GM19328 (cell line): ENCODE data around the gene APLNR.

Experiments used
- ATAC-seq: cut with Tn5 transposase; IDR thresholded peaks from one replicate; pipeline ENCODE4 v1.9.1; 2021; ENCODE audit warnings: mild to moderate bottlenecking, moderate library complexity; ENCODE audit not compliant: unreplicated experiment

Gene APLNR

GRCh38 chr11:57219021-57219627 is 17.9 kb downstream of the APLNR start:
- ATAC-seq, result no peak

DNA sequence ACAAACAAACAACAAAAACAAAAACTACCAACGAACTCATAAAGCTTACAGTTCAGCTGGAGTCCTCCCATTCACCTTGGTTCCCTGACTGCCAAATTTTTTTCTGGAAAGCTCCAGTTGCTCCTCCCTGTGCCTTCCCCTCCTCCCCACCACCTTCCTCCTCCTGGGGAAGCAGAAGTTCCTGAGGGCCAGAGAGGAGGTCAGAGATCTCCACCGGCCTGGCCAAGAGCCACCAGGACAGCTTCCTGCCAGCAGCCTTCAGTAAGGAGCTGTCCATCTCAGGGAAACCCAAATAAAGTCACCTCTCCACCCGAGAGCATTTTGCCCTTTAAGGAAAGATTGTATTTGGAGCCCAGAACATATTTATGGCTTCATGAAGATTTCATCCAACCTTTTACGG is 20.0 kb downstream of the APLNR start:
- no peak for ATAC-seq

- ATAC-seq, result no peak
Observed at GRCh38 chr11:57216463-57216862, 20.6 kb downstream of the APLNR start.

DNA sequence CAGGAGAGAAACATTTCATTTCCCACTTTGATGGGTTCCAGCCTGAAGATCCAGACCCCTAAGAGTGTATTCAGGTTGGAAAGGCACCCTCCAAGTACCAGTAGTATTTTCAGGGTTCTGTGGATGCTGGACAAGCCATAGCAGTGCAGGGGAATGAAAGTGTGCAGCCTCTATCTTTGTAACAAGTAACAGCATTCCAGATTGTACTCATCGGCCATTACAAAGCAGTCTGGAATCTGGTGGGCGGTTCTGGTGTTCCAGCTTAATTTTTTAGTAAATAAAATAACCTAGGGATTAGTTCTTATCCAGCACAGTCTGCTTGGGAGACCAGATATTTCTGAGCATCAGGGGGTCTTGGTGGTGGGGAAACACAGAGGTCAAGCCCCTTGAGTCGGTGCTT is 22.6 kb downstream of the APLNR start:
- ATAC-seq, result no peak

DNA sequence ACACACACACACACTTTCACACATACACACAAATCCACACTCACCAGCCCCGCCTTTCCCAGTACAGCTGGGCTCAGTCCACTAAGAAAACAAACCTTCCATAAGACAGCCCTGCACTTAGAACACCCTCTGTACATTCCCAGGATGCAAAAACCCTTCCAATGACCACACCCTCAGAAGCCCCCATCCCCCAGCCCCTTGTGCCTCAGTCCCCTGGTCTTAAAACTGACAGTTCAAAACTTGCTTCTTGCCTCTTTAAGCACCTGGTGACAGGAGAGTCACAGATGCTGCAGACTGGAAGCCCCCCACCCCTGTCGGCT is 23.0 kb downstream of the APLNR start:
- ATAC-seq, result no peak

DNA sequence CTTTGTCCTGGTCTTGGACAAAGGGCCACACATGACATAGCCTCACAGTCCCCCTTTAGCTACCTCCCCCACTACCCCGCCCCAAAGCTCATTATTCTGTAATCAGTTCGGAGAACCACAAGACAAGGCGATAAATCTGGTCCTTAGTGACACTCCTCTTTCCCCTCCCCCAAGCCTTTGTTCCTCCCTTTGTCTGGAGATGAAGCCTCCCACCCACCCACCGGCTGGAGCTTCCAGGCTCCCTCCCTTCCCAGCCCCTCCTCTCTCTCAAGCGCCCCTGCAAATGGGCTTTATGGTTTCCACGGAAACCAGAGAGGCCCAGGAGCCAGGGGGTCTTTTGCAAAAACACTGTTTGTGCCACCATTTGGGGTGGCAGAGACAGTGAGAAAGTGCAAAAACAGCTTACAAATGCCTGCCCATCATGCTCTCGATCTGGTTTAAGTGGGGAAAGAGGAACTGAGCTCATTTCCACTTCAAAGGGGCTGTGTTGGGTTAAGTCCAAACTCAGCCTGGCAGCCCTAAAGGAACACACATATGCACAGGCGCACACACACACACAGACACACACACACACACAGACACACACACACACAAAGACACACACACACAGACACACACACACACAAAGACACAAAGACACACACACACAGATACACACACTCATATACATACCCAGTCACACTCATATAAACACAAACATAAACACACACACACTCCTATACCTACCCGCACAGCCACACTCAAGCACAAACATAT is 23.5 kb downstream of the APLNR start:
- no peak for ATAC-seq

DNA sequence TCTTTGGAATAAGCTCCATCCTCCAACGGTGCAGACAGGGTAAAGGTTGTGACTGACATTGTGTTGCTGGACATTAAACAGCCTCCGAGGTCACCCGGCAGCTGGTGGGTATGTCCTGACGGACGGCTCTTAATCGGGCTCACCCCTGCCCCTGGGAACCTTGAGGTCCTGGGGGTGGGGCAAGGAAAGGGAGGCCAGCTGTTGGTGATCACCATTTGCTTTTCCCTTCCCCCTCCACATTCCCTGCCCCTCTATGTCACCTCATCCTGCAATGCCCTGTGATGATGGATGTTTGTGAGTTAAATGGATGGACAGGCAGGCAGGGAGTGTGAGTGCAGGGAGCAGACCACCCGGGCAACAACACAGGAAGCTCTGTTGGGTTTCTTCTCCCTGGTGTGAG is 26.3 kb downstream of the APLNR start:
- no peak for ATAC-seq

DNA sequence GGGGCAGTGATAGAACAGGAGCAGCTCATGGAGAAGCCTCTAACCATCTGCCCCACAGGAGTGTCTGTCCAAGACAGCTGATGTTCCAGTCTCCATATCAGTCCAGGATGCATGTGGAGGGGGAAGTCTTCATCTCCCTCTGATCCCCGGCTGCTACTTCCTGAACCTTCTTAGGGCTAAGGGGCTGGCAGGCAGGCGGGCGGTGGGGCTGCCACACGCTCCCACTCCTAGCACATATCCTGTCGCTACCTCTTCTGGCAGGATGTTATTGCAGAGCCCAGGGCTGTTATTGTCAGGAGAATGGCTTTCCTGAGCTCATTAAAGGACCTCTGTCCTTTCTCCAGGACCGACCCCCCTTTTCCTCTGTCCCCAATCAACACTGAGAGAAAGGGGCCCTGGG is 29.9 kb downstream of the APLNR start:
- ATAC-seq, result no peak

GRCh38 chr11:57205041-57205641 is 31.9 kb downstream of the APLNR start:
- no peak for ATAC-seq

GRCh38 chr11:57203882-57204480 is 33.1 kb downstream of the APLNR start:
- ATAC-seq, result no peak

DNA sequence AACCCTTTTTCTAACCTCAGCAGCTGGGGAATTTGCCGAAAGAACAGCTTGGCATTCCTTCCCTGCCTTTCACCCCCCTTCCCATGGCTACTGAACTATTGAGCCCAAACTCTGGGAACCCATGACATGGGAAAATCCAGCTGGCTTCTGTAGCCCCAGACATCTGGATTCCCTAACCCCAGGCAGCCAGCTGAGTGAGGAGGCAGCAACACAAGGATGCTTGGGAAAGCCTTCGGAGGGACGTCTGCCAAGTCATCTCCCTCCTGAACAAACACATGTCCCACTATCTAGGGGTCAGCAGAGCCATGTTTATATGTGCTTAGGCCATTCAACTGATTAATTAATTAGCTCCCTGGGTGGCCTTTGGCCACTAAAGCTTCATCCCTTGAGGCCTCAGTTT is 33.7 kb downstream of the APLNR start:
- no peak for ATAC-seq

DNA sequence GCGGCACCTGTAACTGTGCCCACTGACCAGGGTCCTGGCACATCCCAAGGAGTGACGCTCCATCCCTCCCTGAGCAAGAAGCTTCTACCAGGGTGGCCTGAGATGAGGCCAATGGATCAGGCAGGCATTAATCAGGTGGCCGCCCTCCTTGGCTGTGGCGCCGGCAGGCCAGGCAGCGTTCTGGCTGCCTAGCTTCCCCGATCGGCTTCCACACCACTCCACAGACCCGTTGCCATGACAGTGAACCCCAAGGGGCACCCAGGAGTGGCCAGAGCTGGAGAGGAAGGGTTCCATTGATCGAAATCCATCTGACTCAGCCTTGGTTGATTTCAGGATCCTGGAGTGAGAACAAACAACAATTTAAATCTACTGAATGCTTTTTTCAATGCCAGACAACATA is 34.8 kb downstream of the APLNR start:
- no peak for ATAC-seq

DNA sequence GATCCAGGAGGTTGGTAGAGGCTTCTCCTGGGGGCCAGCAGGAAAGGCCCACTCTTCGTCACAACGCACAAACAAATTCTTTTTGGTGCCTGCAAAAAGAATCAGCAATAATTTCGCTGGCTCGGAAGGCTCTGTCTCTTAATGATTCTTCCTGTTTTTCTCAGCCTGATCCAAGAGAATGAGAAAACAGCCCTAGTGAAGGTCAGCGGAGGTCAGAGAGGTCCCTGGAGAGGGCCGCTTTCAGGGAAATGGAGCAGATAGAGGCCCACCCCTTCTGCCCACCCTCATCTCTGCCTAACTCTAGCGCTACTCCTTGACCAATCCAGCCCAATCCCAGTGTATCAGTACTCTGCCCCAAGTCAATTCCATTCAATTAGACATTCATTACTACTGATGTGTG is 36.1 kb downstream of the APLNR start:
- no peak for ATAC-seq

DNA sequence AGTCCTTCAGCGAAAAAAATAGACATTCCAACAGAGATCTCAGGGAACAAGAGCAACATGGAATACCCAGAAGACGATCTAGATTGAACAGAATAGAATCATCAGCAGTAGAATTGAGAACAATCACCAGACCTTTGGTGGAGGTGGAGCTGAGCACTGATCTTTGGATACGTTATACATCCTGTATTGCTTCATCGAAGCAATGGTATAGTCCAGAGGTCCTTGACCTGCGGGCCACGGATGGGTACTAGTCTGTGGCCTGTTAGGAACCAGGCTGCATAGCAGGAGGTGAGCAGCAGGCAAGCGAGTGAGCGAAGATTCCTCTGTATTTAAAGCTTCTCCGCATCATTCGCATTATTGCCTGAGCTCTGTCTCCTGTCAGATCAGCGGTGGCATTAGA is 37.7 kb downstream of the APLNR start:
- ATAC-seq, result no peak

DNA sequence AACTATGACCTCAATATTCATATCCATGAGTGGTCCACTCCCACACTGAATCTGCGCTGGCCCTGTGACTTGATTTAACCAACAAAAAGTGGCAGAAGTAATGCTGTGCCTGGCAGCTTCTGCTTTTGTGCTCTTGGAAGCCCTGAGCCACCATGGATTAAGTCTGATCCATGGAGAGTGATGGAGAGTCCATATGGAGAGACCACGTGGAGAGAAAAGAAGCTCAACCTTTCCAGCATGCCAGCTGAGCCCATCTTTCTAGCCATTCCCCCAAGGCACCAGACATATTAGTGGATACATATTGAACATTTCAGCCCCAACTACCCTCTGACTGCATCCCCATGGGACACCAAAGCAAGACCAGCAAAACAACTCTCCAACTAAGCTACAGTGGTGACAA is 39.3 kb downstream of the APLNR start:
- ATAC-seq, result no peak

DNA sequence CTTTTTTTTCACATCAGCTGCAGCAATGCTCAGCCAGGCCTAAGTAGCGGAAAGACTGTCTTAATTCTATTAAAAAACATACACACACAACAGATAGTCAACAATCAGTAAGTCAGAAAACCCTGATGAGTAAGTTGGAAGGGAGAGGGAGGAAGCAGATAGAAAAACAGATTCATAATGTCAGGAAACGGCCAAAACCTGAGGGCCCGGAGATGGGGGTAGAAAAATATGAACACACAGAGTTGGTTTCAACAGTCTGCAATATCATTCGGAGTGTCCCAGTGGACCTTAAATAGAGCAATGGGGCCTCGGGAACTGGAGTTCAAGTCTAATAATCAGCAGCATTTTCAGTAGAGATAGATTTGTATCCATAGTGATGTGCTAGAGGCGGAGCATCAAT is 40.5 kb downstream of the APLNR start:
- no peak for ATAC-seq

DNA sequence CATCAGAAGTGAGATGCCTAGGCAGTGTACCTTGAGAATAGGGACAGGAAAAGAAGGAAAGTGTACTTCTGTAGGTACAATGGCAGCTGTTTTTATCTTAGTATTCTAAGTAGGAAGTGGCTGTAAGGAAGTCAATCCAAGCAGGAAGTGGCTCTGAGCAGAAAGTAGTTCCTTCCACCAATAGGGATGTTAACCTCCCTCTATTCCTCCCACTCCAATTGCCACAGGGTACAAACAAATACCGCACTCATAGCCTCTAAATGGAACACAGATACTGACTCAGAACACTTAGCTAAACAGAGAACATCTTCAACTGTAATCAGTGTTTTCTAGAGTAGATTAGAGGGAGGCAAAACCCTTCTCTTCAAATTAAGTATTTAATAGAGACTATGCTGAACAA is 44.7 kb downstream of the APLNR start:
- no peak for ATAC-seq

- no peak for ATAC-seq
Observed at GRCh38 chr11:57191311-57192219, 45.5 kb downstream of the APLNR start.

DNA sequence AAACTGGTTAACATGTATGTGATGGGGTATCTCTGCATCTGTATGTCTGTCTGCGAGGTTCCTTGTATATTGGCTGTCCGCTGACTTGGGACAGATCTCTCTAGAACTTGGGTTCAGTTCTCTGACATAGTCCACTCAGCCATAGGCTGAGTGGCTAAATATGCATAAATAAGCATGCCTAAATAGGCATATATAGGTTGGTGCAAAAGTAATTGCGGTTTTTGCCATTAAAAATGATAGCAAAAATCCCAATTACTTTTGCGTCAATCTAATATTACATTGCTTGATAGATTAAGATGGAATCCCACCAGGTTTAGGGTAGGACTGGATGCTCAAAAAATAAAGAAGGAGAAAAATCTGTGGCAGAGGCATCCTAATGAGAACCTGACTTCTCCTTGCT is 46.5 kb downstream of the APLNR start:
- ATAC-seq, result no peak
